ENCODE results near the gene FZD10. TPM values are rescaled to one million over a fixed set of nuclear protein-coding genes. Genes with fewer than 3 reads are reported as not detected.

Gene FZD10
- polyA plus RNA-seq, 1 donor (not counting 4 experiments of a cell fraction or from before 2014, with no cell fraction given), result 0.55 TPM

GRCh38 chr12:130164216-130164542 lies 1.9 kb downstream of the FZD10 start:
- Histone ChIP-seq H3K9me1 (ENCODE audit: control insufficient read depth, extremely low read depth, insufficient read depth, low read length) (no peaks in the 10 kb centered on the region), H3K4me2 (ENCODE audit: control insufficient read depth, extremely low read depth, insufficient read depth, low read depth, low read length) (no peak overlapping the region), H3K27ac (ENCODE audit: control insufficient read depth, insufficient read depth, low read length) (no peak overlapping the region), H2AFZ (ENCODE audit: control insufficient read depth, low read length) (no peak overlapping the region), H3K9ac (ENCODE audit: control insufficient read depth, extremely low read depth, insufficient read depth, low read length) (no peak overlapping the region), H3K4me3 (ENCODE audit: control insufficient read depth in 2 of 3, extremely low read depth in 1 of 3, insufficient read depth in 2 of 3, low read depth in 1 of 3, low read length in 3 of 3) (no peak overlapping the region), H3K4me1 (ENCODE audit: control insufficient read depth, extremely low read depth, insufficient read depth, low read length) (peaks cover 3% of the 10 kb centered on the region), H3K79me2 (ENCODE audit: control insufficient read depth, insufficient read depth, low read length) (no peaks in the 10 kb centered on the region), H4K20me1 (ENCODE audit: control insufficient read depth, extremely low read depth, insufficient read depth, low read length) (no peaks in the 10 kb centered on the region), H3K9me3 (ENCODE audit: control insufficient read depth, low read depth, low read length) (no peaks in the 10 kb centered on the region), H3K27me3 (ENCODE audit: control insufficient read depth, extremely low read depth, insufficient read depth, low read length) (peaks cover 23% of the 10 kb centered on the region), H3K36me3 (ENCODE audit: control insufficient read depth in 2 of 2, extremely low read depth in 1 of 2, insufficient read depth in 2 of 2, low read length in 2 of 2) (no peaks in the 10 kb centered on the region)
- dilution Hi-C loops (cut with MboI; ENCODE audit: extremely low pct_ligation_motif_present, low sequenced_read_pairs), result no loop called here
- TF ChIP-seq EZH2 (IDR thresholded peaks at IDR 0.05; ENCODE audit: low read length) (no peak), CTCF (optimal IDR thresholded peaks at IDR 0.05 in 1 of 3, IDR thresholded peaks at IDR 0.05 in 1 of 3, conservative IDR thresholded peaks at IDR 0.05 in 1 of 3; ENCODE audit: extremely low read depth in 1 of 3, insufficient read depth in 2 of 3, low read length in 3 of 3) (no peak)
- no peak for FAIRE-seq
- no peak for DNase-seq (ENCODE audit: low read depth, low spot score)

- no peaks in the 10 kb centered on the region for H4K20me1 ChIP-seq (ENCODE audit: control insufficient read depth, extremely low read depth, insufficient read depth, low read length)
- no peaks in the 10 kb centered on the region for H3K9me3 ChIP-seq (ENCODE audit: control insufficient read depth, low read depth, low read length)
- no peaks in the 10 kb centered on the region for H3K79me2 ChIP-seq (ENCODE audit: control insufficient read depth, insufficient read depth, low read length)
- peaks cover 20% of the 10 kb centered on the region for H3K27me3 ChIP-seq (ENCODE audit: control insufficient read depth, extremely low read depth, insufficient read depth, low read length)
- no peak overlapping the region for H3K4me3 ChIP-seq (ENCODE audit: control insufficient read depth in 2 of 3, extremely low read depth in 1 of 3, insufficient read depth in 2 of 3, low read depth in 1 of 3, low read length in 3 of 3)
- H3K4me1 ChIP-seq (ENCODE audit: control insufficient read depth, extremely low read depth, insufficient read depth, low read length), result peaks cover 3% of the 10 kb centered on the region
- no peak overlapping the region for H2AFZ ChIP-seq (ENCODE audit: control insufficient read depth, low read length)
- H3K36me3 ChIP-seq (ENCODE audit: control insufficient read depth in 2 of 2, extremely low read depth in 1 of 2, insufficient read depth in 2 of 2, low read length in 2 of 2), result no peaks in the 10 kb centered on the region
- H3K9me1 ChIP-seq (ENCODE audit: control insufficient read depth, extremely low read depth, insufficient read depth, low read length), result no peaks in the 10 kb centered on the region
- no peak overlapping the region for H3K27ac ChIP-seq (ENCODE audit: control insufficient read depth, insufficient read depth, low read length)
- FAIRE-seq (no peak), DNase-seq (ENCODE audit: low read depth, low spot score) (no peak)
- dilution Hi-C loops (cut with MboI; ENCODE audit: extremely low pct_ligation_motif_present, low sequenced_read_pairs), result no loop called here
- no peak overlapping the region for H3K9ac ChIP-seq (ENCODE audit: control insufficient read depth, extremely low read depth, insufficient read depth, low read length)
- no peak for TF ChIP-seq CTCF (optimal IDR thresholded peaks at IDR 0.05 in 1 of 3, IDR thresholded peaks at IDR 0.05 in 1 of 3, conservative IDR thresholded peaks at IDR 0.05 in 1 of 3; ENCODE audit: extremely low read depth in 1 of 3, insufficient read depth in 2 of 3, low read length in 3 of 3)
- TF ChIP-seq EZH2 (IDR thresholded peaks at IDR 0.05; ENCODE audit: low read length), result no peak
- no peak overlapping the region for H3K4me2 ChIP-seq (ENCODE audit: control insufficient read depth, extremely low read depth, insufficient read depth, low read depth, low read length)
These were observed 2.7 kb downstream of the FZD10 start for GRCh38 chr12:130164936-130165335.

Measured in keratinocyte (primary cell).